GM12878 (cell line): ENCODE measurements around the gene HHAT. TPM values are rescaled to one million over a fixed set of nuclear protein-coding genes. Genes with fewer than 3 reads are reported as not detected.

Experiments
- ATAC-seq: fragments of 200-7000 bp; cut with Tn5 transposase; 3 replicates; pipeline ENCODE4 v1.9.1; 2020; ENCODE audit warnings: mild to moderate bottlenecking, moderate library complexity
- BruUV-seq: library from RNA; stranded (reverse); fragments of 400-500 nt; replicated peaks from 2 replicates; lab custom pipeline; 2021; lab: Mats Ljungman, UMichigan
- CTCF ChIA-PET: fragments of 300-600 bp; sonication (Branson Sonifier 250); formaldehyde crosslinking; extraction: SDS; loops from one replicate; lab custom pipeline; 2021; ENCODE audit warnings: inconsistent platforms; lab: Yijun Ruan, JAX
- POLR2A ChIA-PET: fragments of 350-600 bp; formaldehyde crosslinking; extraction: SDS; loops from one replicate; lab custom pipeline; 2021; ENCODE audit warnings: inconsistent platforms; lab: Charles Lee
- RAD21 ChIA-PET: fragments of 300-600 bp; sonication (Branson Sonifier 250); formaldehyde crosslinking; loops from one replicate; lab custom pipeline; 2023; ENCODE audit warnings: antibody characterized with exemption; ENCODE audit not compliant: unreplicated experiment; lab: Charles Lee
- SMC1A ChIA-PET: fragments of 300-600 bp; sonication (Branson Sonifier 250); formaldehyde crosslinking; loops from one replicate; lab custom pipeline; 2023; ENCODE audit not compliant: unreplicated experiment, uncharacterized antibody; lab: Charles Lee
- DNase-seq: peaks from one replicate; pipeline ENCODE4 v3.0.0-alpha.2; 2011; ENCODE audit warnings: low read depth, low spot score
- FAIRE-seq: peaks from 3 replicates; lab custom pipeline; 2011; peaks lifted over from hg19 to GRCh38; lab: Jason Lieb, UNC
- H2AFZ ChIP-seq: 2 replicates; pipeline ENCODE4 v1.6.0; 2011; ENCODE audit warnings: low read depth, low read length, control low read depth; ENCODE audit not compliant: control insufficient read depth
- H3K27ac ChIP-seq: 2 replicates; pipeline ENCODE4 v1.5.1; 2011; ENCODE audit warnings: control low read depth; ENCODE audit not compliant: control insufficient read depth, insufficient read depth
- H3K27me3 ChIP-seq, 2 experiments: replicated peaks in 1 of 2; 2 replicates each; pipeline versions ENCODE4 v1.6.0 to v1.6.1; 2011; ENCODE audit warnings: low read length in 1 of 2; ENCODE audit not compliant: control insufficient read depth in 2 of 2, insufficient read depth in 2 of 2
- H3K36me3 ChIP-seq, 2 experiments: 2 replicates each; pipeline ENCODE4 v1.5.1; 2011; ENCODE audit warnings: low read length in 1 of 2; ENCODE audit not compliant: control insufficient read depth in 2 of 2, insufficient read depth in 2 of 2
- H3K4me1 ChIP-seq: 2 replicates; pipeline ENCODE4 v1.6.1; 2011; ENCODE audit warnings: mild to moderate bottlenecking, low read length, moderate library complexity, mixed read lengths; ENCODE audit not compliant: control insufficient read depth, insufficient read depth
- H3K4me2 ChIP-seq: 2 replicates; pipeline ENCODE4 v1.6.0; 2011; ENCODE audit warnings: control low read depth; ENCODE audit not compliant: control insufficient read depth, insufficient read depth
- H3K4me3 ChIP-seq: fragments of 200-600 bp; sonication (generic); 2 replicates; pipeline ENCODE4 v1.5.1; 2016
- H3K79me2 ChIP-seq: 2 replicates; pipeline ENCODE4 v1.6.0; 2011; ENCODE audit warnings: low read length; ENCODE audit not compliant: control insufficient read depth, insufficient read depth
- H3K9ac ChIP-seq: 2 replicates; pipeline ENCODE4 v1.8.0; 2011; ENCODE audit warnings: low read length, control low read depth, mixed read lengths; ENCODE audit not compliant: control insufficient read depth, insufficient read depth
- H3K9me3 ChIP-seq: replicated peaks from 3 replicates; pipeline ENCODE4 v1.5.1; 2011; ENCODE audit warnings: mild to moderate bottlenecking, low read length; ENCODE audit not compliant: control insufficient read depth, insufficient read depth
- H4K20me1 ChIP-seq: 2 replicates; pipeline ENCODE4 v1.6.0; 2011; ENCODE audit not compliant: control insufficient read depth, insufficient read depth
- ELK1 ChIP-seq: IDR thresholded peaks from 2 replicates; pipeline ENCODE4 v1.6.1; 2012; ENCODE audit warnings: low read depth, low read length, improper control_type of control experiment
- EZH2 ChIP-seq: IDR thresholded peaks from 2 replicates; pipeline ENCODE4 v1.6.1; 2012; ENCODE audit warnings: low read depth, mild to moderate bottlenecking, control low read depth, inconsistent platforms, low read length, borderline replicate concordance; ENCODE audit not compliant: control insufficient read depth
- NFIC ChIP-seq: IDR thresholded peaks from 2 replicates; pipeline ENCODE4 v1.6.1; 2012; ENCODE audit warnings: low read depth, mild to moderate bottlenecking, inconsistent platforms, low read length, moderate library complexity
- RB1 ChIP-seq: fragments of 450-650 bp; formaldehyde crosslinking; IDR thresholded peaks from 2 replicates; pipeline ENCODE4 v1.6.1; 2017; ENCODE audit warnings: mild to moderate bottlenecking, borderline replicate concordance
- RCOR1 ChIP-seq: conservative IDR thresholded peaks from 2 replicates; pipeline ENCODE4 v1.6.1; 2012; ENCODE audit warnings: low read depth, low read length, improper control_type of control experiment
- REST ChIP-seq: IDR thresholded peaks from 2 replicates; pipeline ENCODE4 v1.6.1; 2012; ENCODE audit warnings: mild to moderate bottlenecking, low read depth, low read length
- SKIL ChIP-seq: fragments of 450-650 bp; IDR thresholded peaks from 2 replicates; pipeline ENCODE4 v1.6.1; 2017; ENCODE audit warnings: mild to moderate bottlenecking, low read depth, inconsistent platforms; ENCODE audit not compliant: poor library complexity, severe bottlenecking
- ZBTB11 ChIP-seq: fragments of 450-650 bp; formaldehyde crosslinking; IDR thresholded peaks from 2 replicates; pipeline ENCODE4 v1.5.0; 2022; ENCODE audit warnings: mild to moderate bottlenecking, missing genetic modification characterization
- ZNF207 ChIP-seq: fragments of 450-650 bp; IDR thresholded peaks from 2 replicates; pipeline ENCODE4 v1.6.1; 2014; ENCODE audit warnings: antibody characterized with exemption, mild to moderate bottlenecking, borderline replicate concordance
- ZNF384 ChIP-seq: IDR thresholded peaks from 2 replicates; pipeline ENCODE4 v1.6.1; 2012; ENCODE audit warnings: low read depth, mild to moderate bottlenecking, low read length, improper control_type of control experiment, borderline replicate concordance
- in situ Hi-C: fragments of 300-500 bp; cut with MboI; formaldehyde crosslinking; loops from 9 replicates; pipeline ENCODE4 v1.14.3; 2018; ENCODE audit warnings: mixed read lengths
- intact Hi-C: fragments of 100-400 bp; cut with micrococcal nuclease; formaldehyde crosslinking; loops from one replicate; pipeline ENCODE4 v1.14.2; 2022; ENCODE audit not compliant: unreplicated experiment
- polyA plus RNA-seq, 11 experiments: library from polyadenylated mRNA; depleted of rRNA in 4 of 11; unstranded in 6 of 11; stranded (reverse) in 5 of 11; fragments of >200 nt; fragmentation: Nextera tagmentation in 4 of 11; fragmentation: Illumina TruSeq in 1 of 11; extraction: Ambion mirVana in 4 of 11; extraction: Trizol in 1 of 11; gene quantifications; 1 replicate in 1 of 11; 2 replicates in 10 of 11; pipeline versions ENCODE4 v1.2.1 to v1.2.3, GENCODE V29; 2011 to 2016; ENCODE audit warnings: inconsistent platforms in 2 of 11, missing spikeins in 2 of 11, low read depth in 1 of 11
- total RNA-seq, 4 experiments: library from RNA; depleted of rRNA in 3 of 4; stranded (reverse); fragments of >200 nt in 3 of 4; fragmentation: Illumina TruSeq in 1 of 4; extraction: Trizol in 1 of 4; gene quantifications; 2 replicates each; pipeline versions ENCODE4 v1.2.1 to v1.2.3, GENCODE V29; 2013 to 2021

HHAT gene
- total and polyA plus RNA-seq, 10 of the 15 experiments (the other 5 are each of a cell fraction or from before 2014, with no cell fraction given), result 1.2 to 37.6 (median 2.6) TPM

GRCh38 chr1:210627755-210628154 lies 299.1 kb downstream of the HHAT start:
- CTCF ChIA-PET, result interaction anchor here (1.2 kb wide), 1 partner anchor 42 kb away, joined by 4 read pairs; no protein-coding TSS in a partner anchor
- Histone ChIP-seq H3K27me3 (no peaks in the 10 kb centered on the region), H3K36me3 (no peaks in the 10 kb centered on the region), H3K4me2 (no peak overlapping the region), H3K27ac (no peak overlapping the region), H3K4me1 (no peaks in the 10 kb centered on the region), H3K9ac (no peak overlapping the region), H3K9me3 (no peaks in the 10 kb centered on the region), H3K79me2 (no peaks in the 10 kb centered on the region), H3K4me3 (no peak overlapping the region), H2AFZ (no peak overlapping the region)
- ATAC-seq, result no peak
- SMC1A ChIA-PET, result no interaction called here
- POLR2A ChIA-PET, result no interaction called here
- RAD21 ChIA-PET, result interaction anchor here (0.9 kb wide), 1 partner anchor 507 kb away, joined by 3 read pairs; no protein-coding TSS in a partner anchor
- intact Hi-C loops (no loop called here), in situ Hi-C loops (no loop called here)
- BruUV-seq, result no TSS peak
- FAIRE-seq, result no peak
- TF ChIP-seq ELK1, result no peak
- TF ChIP-seq ZNF207, result no peak
- TF ChIP-seq ZNF384, result no peak
- TF ChIP-seq SKIL, result no peak
- TF ChIP-seq NFIC, result no peak
- no peak for TF ChIP-seq RB1
- TF ChIP-seq REST, result no peak
- TF ChIP-seq EZH2, result no peak
- no peak for TF ChIP-seq ZBTB11 (CRISPR knock-in tag)
- no peak for TF ChIP-seq RCOR1
- TF ChIP-seq, all 136 proteins: peak for 0
- DNase-seq, result no peak
- H4K20me1 ChIP-seq, result no peaks in the 10 kb centered on the region; the same call in 1 of the 2 replicates
